Measurements from ENCODE around the gene FSCN2.

FSCN2 gene

DNA sequence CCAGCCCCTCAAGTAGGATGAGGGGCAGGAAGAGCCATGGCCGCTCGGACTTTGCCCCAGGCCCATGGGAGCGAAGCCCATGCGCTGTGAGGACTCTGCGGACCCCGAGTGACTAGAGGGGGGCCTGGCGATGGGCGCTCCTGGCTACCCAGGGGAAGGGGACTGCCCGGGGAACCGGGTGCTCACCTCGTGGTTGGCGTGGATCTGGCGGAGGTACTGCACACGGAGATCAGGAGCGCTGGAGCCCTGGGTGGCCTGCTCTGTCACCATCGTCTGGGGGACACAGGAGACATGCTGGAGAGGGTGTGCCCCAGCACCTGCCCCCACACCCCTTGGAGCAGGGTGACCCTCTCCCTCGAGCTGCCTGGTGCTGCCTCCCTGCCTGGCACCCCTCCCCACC, 12.9 kb downstream of the FSCN2 start:
- DNase-seq (ENCODE audit: low read depth in 2 of 2) = no peak

DNA sequence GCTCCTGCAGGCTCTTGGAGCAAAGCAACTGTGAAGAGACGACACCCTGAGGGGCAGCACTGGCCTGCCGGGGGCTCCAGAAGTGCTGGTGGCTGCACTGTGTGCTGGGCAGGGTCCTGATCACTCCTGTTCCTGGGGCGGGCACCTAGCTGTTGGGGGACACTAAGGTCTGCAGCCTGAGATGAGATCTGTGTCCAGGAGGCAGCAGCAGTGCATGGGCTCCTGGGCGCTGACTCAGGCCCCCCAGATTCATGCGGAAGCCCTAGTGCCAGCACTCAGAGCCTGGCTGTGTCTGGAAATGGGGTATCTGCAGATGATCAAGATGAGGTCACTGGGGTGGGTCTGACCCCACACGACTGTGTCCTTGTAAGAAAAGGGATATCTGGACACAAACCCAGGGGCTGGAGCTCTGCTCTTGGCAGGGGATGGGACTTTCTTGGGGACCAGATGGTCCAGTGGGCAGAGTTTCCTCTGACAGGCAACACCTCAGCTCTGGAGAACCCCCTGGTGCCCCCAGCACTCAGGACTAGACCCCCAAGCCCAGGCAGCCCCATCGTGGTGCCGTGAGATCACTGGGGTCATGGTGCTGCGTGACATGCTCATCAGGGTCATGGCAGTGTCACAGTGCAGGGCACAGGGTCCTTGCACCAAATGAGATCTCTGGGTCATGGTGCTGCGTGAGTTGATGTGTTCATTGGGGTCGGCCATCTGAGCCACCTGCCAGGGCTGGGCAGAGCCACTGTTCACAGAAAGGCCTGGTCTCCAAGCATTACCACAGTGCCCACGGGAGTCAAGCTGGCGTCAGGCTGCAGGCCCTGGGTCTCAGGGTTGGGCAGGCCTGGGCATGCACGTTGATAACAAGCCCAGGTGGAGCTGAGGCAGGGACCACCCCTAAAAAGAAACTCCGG, 14.5 kb downstream of the FSCN2 start:
- no peak for DNase-seq (ENCODE audit: low read depth in 2 of 2)

DNA sequence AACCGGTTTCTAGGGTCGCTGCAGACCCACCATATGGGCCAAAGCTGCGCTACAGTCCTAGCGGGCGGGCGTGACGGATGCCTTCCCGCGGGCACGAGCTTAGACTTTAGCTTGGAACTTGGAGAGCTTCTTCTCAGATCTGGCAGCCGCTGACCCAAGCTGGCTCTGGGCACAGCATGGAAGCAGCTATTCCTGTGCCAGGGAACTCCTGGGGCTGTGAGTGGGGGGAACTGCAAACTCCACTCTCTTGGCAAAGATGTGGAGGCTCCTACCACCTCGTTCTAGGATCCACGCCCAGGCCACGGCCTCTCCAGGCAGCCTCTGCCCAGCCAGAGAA, 15.1 kb downstream of the FSCN2 start:
- DNase-seq (ENCODE audit: low read depth in 2 of 2) = no peak

DNA sequence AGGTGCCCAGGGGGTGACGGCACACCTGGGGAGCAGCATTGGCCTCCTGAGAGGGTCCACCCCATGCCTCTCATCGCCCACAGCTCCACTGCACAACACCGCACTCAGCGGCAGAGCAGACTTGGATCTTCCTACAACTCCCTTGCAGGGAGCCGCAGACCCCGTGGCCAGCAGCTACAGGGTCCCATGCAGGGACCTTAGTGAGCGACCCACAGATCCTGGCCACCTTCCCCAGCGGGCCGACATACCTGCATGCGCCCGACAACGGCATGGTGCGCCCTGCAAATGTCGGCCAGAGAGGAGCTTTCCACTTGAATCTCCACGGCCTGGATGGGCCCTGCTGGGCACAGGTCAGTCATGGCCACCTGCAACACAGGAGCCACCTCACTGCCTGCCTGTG, 15.6 kb downstream of the FSCN2 start:
- DNase-seq (ENCODE audit: low read depth in 2 of 2) = no peak

DNA sequence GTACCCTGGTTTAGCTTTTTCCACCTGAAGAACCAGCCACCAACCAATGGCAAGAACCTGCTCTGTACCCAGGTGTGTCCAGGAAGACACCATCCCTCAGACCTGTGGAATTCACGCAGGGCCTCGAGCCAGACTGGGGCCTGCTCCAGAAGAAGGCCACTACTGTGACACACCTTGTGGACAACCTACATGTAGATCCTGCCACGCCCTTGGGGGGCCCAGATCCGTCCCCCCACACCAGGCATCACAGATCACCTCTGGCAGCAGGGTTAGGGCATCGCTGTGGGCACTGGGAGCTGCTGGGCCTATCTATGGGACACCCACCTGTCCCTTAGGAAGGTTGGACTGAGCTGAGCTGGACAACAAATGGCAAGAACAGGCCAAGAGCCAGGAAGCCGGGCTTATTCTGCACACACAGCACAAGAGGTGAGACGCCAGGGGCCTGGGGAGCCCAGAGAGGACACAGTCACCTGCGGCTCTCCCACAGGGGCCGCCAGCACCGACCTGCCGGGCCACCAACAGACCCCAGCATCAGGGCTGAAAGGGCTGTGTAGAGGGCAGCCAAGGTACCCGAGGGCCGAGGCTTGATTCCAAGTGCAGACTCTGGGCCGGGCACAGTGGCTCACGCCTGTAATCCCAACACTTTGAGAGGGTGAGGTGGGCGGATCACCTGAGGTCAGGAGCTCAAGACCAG, 16.3 kb downstream of the FSCN2 start:
- DNase-seq (ENCODE audit: low read depth in 2 of 2) = no peak

DNA sequence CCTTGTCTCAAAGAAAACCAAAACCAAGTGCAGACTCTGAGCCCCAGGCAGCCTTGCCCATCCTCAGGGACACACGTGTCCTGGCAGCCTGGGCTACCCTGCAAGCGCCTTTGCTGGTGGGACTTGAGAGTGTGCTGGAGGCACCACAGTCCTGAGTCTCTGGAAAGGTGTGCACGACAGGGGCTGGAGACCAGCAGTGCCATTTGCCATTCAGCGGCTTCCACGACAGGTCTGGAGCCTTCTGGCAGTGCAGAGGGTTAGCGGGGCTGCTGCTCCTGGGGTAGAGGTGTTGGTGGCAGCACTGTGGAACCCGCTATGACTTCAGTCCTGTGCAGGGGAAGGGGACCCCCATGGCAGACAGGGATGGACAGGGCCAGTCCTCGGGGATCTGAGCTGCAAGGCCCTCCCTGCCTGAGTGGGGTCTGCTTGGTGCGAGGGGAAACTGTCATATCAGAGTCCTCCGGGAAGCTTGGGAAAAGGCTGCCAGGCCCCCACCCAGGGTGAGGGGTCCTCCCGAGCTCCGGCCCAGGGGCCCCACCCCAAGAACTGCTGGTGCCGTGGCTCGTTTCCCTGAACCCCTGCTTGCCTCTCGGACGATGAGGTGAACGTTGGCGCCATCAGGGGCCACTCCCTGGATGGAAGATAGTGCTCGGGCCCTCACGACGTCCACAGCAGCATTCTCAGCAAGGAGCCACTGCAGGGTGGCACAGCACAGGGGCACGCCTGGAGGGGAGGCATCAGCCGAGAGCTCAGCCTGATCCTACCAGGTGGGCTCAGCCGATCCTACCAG, 17.2 kb downstream of the FSCN2 start:
- DNase-seq (ENCODE audit: low read depth in 2 of 2) = no peak

DNA sequence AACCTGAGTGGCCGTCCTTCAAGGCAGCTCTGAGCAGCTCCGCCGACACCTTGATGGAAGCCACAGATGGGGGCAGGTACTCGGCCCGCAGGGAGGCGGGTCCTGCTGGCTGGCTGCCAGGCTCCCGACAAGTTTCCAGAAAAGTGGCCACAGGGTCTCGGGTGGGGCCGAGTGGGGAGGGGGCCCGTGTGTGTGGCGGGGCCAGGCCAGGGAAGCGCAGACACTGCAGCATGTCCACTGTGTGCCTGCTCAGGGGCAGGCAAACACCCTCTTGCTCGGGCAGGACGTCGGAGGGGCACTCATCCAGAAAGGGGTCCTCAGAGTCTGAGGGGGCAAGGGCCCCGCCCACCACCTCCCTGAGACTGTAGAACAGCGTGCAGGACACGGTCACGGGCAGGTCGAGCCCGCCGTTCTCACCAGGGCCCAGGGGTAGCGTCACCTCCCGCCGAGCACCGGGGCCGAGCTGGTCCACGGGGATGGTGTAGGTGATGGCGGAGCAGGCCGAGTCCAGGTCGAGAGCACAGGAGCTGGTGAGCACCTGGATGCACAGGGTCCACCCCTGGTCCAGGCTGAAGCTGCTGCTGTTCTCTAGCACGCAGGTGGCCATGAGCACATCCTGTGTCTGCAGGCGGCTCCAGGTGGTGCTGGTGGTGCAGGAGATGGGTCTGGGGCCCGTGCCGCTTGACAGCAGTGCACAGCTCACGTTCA, 18.9 kb downstream of the FSCN2 start:
- DNase-seq (ENCODE audit: low read depth in 2 of 2) = no peak

DNA sequence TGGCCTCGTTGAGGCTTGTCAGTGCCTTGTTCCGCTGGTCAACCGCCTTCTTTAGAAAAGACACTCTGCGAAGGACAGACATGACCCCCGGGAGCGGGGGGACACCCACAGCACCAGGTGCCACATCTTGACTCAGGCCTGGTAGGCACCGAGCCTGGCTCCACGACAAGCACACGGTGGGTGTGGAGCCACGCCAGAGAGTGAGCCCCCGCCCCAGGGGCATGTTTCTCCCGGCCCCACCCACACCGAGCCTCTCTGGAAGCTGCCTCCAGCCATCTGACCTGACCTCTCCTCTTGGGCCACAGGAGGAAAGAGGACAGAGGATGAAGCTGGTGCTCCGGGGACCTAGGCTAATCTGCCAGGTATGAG, 19.4 kb downstream of the FSCN2 start:
- DNase-seq (ENCODE audit: low read depth in 2 of 2) = no peak

DNA sequence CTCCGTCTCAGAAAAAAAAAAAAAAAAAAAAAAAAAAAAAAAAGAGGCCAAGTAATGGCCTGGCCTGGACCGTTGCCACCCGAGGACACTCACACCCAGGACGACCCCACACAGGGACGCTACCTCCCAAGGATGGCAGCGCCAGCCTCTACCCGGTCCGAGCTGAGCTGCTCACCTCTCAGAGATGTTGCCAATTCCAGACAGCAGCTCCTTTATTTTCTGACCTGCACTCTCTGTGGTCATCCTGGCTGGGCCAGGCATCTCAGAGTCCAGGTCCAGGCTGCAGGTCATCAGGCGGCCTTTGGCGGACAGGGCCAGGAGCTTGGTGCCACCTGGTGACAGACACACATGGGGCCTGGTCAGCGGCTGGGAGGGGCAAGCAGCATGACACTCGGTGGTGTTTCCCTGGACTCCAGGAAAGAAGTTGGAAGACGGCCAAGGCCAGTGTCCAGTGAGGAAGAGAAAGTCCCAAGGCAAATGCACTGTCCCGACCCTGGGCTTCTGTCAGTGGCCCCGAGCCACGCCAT, 20.9 kb downstream of the FSCN2 start:
- DNase-seq (ENCODE audit: low read depth in 2 of 2) = no peak

DNA sequence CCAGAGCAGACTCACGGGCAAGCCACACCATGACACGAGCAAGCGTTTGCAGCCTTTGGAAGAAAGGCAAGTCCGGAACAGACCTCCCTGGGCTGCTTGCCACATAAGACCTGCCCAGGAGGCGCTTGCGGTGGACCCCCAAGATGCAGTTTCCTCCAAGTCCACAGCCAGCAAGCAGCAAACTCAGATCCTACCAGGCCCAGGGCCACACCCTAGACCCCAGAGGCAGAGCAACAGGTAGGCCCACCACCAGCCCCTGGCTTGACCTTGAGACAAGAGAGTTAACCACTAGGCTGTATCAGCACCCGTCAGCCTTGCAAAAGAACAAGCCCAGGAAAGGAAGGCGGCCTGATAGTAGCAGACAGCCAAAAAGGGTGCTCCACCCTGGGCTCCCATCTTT, 21.6 kb downstream of the FSCN2 start:
- no peak for DNase-seq (ENCODE audit: low read depth in 2 of 2)

DNA sequence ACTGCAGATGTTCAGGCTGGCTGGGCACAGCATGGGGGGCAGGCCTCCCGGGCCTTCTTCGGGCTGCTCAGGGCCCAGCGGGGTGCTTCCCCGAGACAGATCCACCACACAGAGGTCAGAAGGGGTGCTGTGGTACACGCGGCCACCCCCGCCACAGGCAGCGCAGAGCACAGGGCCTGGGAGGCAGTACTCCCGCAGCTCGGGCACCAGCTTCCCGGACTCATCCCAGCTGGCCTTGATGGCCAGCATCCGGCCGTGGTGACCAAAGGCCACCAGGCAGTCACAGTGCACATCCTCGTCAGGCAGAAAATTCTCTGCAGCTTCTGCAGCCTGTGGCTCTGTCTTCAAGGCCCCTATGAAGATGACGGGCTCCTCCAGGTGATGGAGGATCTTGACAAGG, 22.1 kb downstream of the FSCN2 start:
- no peak for DNase-seq (ENCODE audit: low read depth in 2 of 2)

DNA sequence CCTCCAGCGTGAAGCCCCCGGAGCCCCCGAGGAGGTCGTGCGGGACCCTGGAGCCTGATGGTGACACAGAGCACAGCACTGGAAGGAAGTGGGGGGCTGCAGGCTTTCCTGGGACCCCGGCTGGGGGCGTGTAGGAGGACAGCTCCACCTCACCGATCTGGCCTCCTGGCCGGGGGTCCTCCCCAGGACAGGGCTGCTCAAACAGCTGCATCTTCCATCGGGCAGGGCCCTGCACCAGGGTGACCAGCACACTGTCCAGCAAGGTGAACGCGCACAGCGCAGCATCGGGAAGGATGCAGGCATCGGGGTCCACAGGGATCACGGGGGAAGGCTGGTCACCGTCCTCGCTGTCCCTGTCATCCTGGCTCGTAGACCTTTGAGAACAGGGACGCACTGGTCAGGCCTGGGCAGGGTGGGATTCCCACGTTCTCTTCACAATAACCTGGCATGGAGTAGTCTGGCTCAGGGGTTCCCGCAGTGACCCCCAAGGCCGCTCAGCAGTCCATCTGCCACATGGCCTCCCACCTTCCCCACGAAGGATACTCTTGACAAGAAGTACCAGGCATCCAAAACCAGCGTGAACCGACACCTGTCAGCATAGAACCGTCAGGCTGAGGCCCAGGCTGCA, 22.8 kb downstream of the FSCN2 start:
- no peak for DNase-seq (ENCODE audit: low read depth in 2 of 2)

DNA sequence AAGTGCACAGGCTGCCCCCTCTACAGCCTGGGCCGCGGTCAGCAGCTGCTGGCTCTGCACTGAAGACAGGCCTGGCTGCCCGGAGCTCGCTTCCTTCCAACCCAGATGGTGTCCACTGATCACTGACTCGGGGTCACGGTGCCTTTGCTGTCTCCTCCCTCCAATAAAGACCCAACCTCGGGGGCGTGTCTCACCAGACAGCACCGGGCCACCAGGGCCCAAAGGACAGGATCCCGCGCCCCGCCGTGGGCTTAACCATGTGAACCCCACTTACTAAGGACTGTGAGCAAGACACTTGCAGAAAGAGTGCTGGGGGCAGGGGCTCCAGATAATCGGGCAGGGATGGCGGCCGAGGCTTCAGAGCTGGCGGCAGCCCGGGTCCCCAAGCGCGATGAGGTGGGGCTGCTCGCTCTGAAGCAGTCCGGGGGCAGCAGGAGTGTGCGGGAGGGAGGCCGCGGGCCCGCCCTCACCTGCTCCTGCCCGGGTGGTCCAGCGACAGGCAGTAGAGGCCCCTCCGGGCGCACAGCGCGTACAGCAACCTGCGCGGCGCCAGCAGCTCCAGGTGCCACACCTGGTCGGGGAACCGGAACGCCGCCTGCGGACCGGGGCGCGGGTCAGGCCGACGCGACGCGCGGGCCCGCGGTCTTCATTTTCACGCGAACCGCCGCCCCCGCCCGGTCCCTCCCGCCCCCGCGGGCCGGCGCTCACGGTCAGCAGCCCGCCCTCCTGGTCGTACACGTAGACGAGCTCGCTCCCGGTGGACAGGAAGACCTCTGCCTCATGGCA, 23.5 kb downstream of the FSCN2 start:
- no peak for DNase-seq (ENCODE audit: low read depth in 2 of 2)

DNA sequence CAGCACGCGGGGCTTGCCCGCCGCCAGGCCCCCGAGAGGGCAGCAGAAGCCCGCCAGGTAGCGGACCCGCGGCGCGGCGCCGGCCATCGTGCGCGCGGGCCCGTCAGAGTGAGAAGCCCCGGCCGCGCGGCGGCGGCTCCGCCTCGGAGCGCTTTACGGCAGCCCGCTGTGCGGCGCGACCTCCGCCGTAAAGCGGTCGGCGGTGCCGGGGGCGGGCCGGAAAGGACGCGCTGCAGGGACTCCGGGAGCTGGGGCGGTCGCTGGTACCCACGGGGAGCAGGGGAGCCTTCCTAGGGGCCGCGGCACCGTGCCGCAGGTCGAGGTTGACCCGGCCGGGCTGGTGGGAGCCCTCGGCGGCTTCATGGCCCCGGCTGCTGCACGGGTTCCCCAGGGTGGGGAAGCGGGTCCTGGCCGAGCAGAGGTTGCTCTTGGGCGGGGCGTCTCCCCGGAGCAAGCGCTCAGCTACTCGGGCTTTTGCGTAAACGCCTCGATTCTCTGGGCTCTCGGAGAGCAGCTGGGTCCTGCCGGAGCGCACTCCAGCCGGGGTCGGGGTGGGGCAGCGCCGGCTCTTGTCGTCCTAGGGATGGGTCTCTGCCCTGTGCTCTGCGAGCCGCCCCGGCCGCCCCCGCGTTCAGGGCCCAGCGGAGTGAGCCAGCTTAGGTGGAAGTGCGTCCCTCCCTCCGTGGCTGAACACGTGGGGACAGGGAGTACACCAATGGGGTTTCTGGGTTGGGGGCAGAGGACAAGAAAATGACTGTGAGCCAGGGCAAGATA, 24.3 kb downstream of the FSCN2 start, which contains the start of gene FAAP100:
Gene FAAP100 (minus strand): TSS at position 110 of the 774 bp plus-strand sequence. CDS start 23 bp downstream, at position 87.
- peak; percentile 61 to 62 for DNase-seq (ENCODE audit: low read depth in 2 of 2)

DNA sequence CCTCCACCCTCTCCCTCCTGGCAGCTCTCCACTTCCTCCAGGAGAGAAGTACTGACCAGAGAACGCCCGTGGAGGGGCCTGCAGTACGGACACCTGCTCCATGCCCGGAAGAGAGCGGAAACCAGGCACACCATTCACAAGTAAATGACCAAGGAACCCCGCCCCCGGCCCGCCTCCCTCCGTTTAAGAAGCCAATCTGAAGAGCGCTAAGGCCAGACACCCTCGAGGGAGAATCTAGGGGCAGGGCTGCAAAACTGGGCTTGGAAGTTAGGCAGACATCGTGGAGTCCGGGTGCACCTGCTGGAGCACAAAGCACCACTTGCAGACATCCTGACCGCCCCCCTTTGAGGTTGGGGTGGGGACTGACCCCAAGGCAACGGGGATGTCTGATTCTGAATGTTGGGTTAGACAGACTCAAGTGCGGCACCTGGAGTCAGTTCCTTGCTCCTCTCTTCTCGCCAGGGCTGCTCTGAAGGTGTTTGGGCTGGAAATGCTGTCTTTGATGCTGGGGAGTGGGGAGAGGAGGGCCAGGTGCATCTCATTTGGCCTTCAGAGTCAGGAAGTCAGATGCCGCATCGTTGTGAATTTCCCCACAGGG, 24.9 kb downstream of the FSCN2 start:
- DNase-seq (ENCODE audit: low read depth in 2 of 2) = peak; percentile 43 to 47

DNA sequence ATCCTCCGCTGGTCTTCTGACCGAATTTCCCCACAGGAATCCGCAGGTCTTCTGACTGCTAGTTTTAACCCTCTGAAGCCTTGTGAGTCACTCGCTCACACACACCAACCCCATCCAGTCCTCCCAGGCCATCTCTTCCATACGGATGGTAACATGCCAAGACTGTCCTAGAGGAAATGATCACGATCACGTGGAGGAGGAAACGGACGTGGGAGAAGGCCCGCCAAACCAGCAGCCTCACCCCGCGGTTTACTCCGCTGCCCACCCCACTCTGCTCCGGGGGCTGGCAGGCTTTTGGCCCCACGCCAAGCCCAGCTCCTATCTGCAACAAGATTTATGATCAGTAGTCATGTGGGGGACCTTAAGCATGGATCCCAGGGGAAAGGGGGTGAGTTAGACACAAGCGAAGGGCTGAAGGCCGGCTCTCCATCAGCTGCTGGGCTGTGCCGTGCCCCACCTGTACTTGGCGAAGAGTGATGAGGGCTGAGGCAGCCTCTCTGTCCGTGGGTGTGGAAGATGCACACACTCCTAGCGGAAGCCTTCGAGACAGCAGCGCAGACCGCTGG, 25.5 kb downstream of the FSCN2 start:
- no peak for DNase-seq (ENCODE audit: low read depth in 2 of 2)

DNA sequence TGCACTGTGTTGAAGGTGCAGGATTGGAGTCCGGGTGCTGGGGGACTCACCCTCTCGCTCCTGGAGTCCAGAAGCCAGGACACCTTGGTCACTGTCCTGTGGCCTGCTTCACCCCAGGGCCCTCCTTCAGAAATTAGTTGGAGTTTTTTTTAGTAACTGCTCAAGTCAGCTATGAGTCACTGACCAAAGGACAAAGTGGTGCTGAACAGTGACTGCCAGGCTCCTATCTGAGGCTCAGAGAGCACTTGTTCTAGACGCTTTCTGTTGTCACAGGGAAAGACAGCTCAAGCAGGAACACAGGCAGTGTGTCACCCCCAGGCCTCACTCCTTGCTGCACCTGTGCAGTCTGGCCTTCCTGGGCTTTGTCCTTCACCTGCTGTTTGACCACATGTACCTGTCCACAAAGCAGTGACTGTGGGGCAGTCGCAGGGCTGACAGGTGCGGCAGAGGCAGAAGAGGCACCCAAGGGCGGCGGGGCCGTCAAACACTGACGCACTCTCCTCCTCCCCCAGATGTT, 28.1 kb downstream of the FSCN2 start:
- DNase-seq (ENCODE audit: low read depth in 2 of 2) = no peak

DNA sequence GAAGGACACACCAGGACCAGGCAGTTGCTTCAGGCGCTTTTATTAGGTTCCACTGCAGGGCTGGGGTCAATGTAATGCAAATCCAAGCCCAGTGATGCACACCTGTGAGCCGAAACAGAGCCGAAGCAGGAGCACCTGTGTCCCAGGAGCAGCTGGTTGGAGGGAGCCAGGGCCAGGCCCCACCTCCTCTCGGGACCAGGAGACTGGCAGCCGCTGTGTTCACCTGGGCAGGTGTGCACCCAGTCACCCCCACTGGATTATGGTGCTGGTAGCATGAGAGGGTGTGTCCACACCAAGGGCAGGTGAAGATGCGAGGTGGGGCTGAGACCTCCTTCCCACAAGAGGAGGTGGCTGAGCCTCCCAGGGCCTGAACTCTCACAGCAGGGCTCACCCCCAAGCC, 28.7 kb downstream of the FSCN2 start:
- DNase-seq (ENCODE audit: low read depth in 2 of 2) = no peak

Measured in activated CD8-positive, alpha-beta memory T cell treated with anti-CD3 and anti-CD28 coated beads for 4 hours (primary cell).